Measurements from ENCODE around the gene UNKL.

UNKL gene

GRCh38 chr16:1414532-1415260 lies at the start of gene UNKL:
Gene UNKL (minus strand): TSS chr16:1414704. CDS start chr16:1414691, 13 bp downstream.
- DNase-seq (ENCODE audit: low read depth in 2 of 2): peak; percentile 64 to 66

- DNase-seq (ENCODE audit: low read depth in 2 of 2): no peak
Measured at GRCh38 chr16:1461146-1461545, 46.6 kb upstream of the UNKL start.

GRCh38 chr16:1460602-1461138 lies 46.2 kb upstream of the UNKL start:
- DNase-seq (ENCODE audit: low read depth in 2 of 2): no peak

GRCh38 chr16:1459967-1460366 lies 45.5 kb upstream of the UNKL start:
- DNase-seq (ENCODE audit: low read depth in 2 of 2): no peak

GRCh38 chr16:1458977-1459341 lies 44.5 kb upstream of the UNKL start:
- no peak for DNase-seq (ENCODE audit: low read depth in 2 of 2)

- DNase-seq (ENCODE audit: low read depth in 2 of 2): no peak
Measured at GRCh38 chr16:1458336-1458976, 44.0 kb upstream of the UNKL start.

- no peak for DNase-seq (ENCODE audit: low read depth in 2 of 2)
Measured at GRCh38 chr16:1457489-1458245, 43.2 kb upstream of the UNKL start.

- no peak for DNase-seq (ENCODE audit: low read depth in 2 of 2)
Measured at GRCh38 chr16:1456951-1457350, 42.4 kb upstream of the UNKL start.

- no peak for DNase-seq (ENCODE audit: low read depth in 2 of 2)
Measured at GRCh38 chr16:1455190-1456171, 41.0 kb upstream of the UNKL start.

- DNase-seq (ENCODE audit: low read depth in 2 of 2): no peak
Measured at GRCh38 chr16:1454561-1454960, 40.1 kb upstream of the UNKL start.

GRCh38 chr16:1453316-1453715 lies 38.8 kb upstream of the UNKL start:
- DNase-seq (ENCODE audit: low read depth in 2 of 2): no peak

- no peak for DNase-seq (ENCODE audit: low read depth in 2 of 2)
Measured at GRCh38 chr16:1452530-1452929, 38.0 kb upstream of the UNKL start.

- no peak for DNase-seq (ENCODE audit: low read depth in 2 of 2)
Measured at GRCh38 chr16:1451702-1452392, 37.3 kb upstream of the UNKL start.

- no peak for DNase-seq (ENCODE audit: low read depth in 2 of 2)
Measured at GRCh38 chr16:1450841-1451240, 36.3 kb upstream of the UNKL start.

- no peak for DNase-seq (ENCODE audit: low read depth in 2 of 2)
Measured at GRCh38 chr16:1450218-1450617, 35.7 kb upstream of the UNKL start.

GRCh38 chr16:1449201-1449788 lies 34.8 kb upstream of the UNKL start:
- DNase-seq (ENCODE audit: low read depth in 2 of 2): no peak

GRCh38 chr16:1448536-1449116 lies 34.1 kb upstream of the UNKL start:
- DNase-seq (ENCODE audit: low read depth in 2 of 2): no peak

GRCh38 chr16:1447965-1448364 lies 33.5 kb upstream of the UNKL start:
- DNase-seq (ENCODE audit: low read depth in 2 of 2): no peak

- DNase-seq (ENCODE audit: low read depth in 2 of 2): no peak
Measured at GRCh38 chr16:1446296-1447080, 32.0 kb upstream of the UNKL start.

Measured in activated CD8-positive, alpha-beta memory T cell treated with anti-CD3 and anti-CD28 coated beads for 4 hours (primary cell).